ENCODE results near the gene COL2A1. TPM values are rescaled to one million over a fixed set of nuclear protein-coding genes. Genes with fewer than 3 reads are reported as not detected.

COL2A1 gene
- total and polyA plus RNA-seq, 9 of the 15 experiments (the other 6 are each of a cell fraction or from before 2014, with no cell fraction given): 0.46 TPM; not detected in 8

- CTCF ChIA-PET (ENCODE audit: low intra/inter-chr PET ratio): no interaction called here
These were observed 39.5 kb upstream of the COL2A1 start for GRCh38 chr12:48043771-48044170.

More at GRCh38 chr12:48043771-48044170, 39.5 kb upstream of the COL2A1 start:
- intact Hi-C loops (cut with micrococcal nuclease): no loop called here
- no peaks in the 10 kb centered on the region for H3K27me3 ChIP-seq (ENCODE audit: control insufficient read depth in 2 of 2, insufficient read depth in 2 of 2, low read length in 2 of 2)
- 49% methylated on average over 4 of the region's 4 CpGs for WGBS (ENCODE audit: insufficient coverage, low coverage, missing lambda C conversion rate)
- no peak overlapping the region for H3K4me3 ChIP-seq
- no peak overlapping the region for H3K27ac ChIP-seq (ENCODE audit: extremely low read depth, low read depth, low read length)
- H3K9ac ChIP-seq (ENCODE audit: insufficient read depth in 1 of 2, low read depth in 2 of 2, low read length in 2 of 2): no peak overlapping the region
- peaks cover 62% of the 10 kb centered on the region for H3K36me3 ChIP-seq (ENCODE audit: control insufficient read depth, insufficient read depth, low read length)
- H3K9me3 ChIP-seq (replicated peaks; ENCODE audit: control insufficient read depth, insufficient read depth, low read depth, low read length): no peaks in the 10 kb centered on the region
- BruUV-seq (replicated peaks): no TSS peak
- ATAC-seq (no peak), DNase-seq (ENCODE audit: extremely low read depth in 1 of 4, low spot score in 3 of 4) (no peak), FAIRE-seq (no peak)
- no peaks in the 10 kb centered on the region for H3K79me2 ChIP-seq (ENCODE audit: control insufficient read depth, insufficient read depth, low read length)
- POLR2A ChIA-PET: interaction anchor here (0.8 to 1.0 kb wide), 2 partner anchors 8 to 9 kb away, joined by 3 read pairs; no protein-coding TSS in a partner anchor
- no peaks in the 10 kb centered on the region for H3K9me1 ChIP-seq (ENCODE audit: control insufficient read depth, insufficient read depth, low read length)
- no peak overlapping the region for H2AFZ ChIP-seq (ENCODE audit: low read depth, low read length)
- no peaks in the 10 kb centered on the region for H4K20me1 ChIP-seq (replicated peaks; ENCODE audit: control insufficient read depth, insufficient read depth, low read length)
- TF ChIP-seq ARNT (IDR thresholded peaks at IDR 0.05) (no peak), EP400 (IDR thresholded peaks at IDR 0.05) (no peak), E2F4 (CRISPR knock-in tag; IDR thresholded peaks at IDR 0.05; ENCODE audit: low read depth) (no peak), ZNF551 (CRISPR knock-in tag; IDR thresholded peaks at IDR 0.05) (no peak), NFATC3 (IDR thresholded peaks at IDR 0.05) (no peak), EGR1 (conservative IDR thresholded peaks at IDR 0.05) (no peak), FOXK2 (conservative IDR thresholded peaks at IDR 0.05 in 1 of 2, IDR thresholded peaks at IDR 0.05 in 1 of 2; ENCODE audit: low read depth in 2 of 2) (no peak), KDM4B (IDR thresholded peaks at IDR 0.05; ENCODE audit: borderline replicate concordance in 2 of 2, low read depth in 1 of 2) (no peak), YBX1 (IDR thresholded peaks at IDR 0.05) (no peak), MEF2A (IDR thresholded peaks at IDR 0.05; ENCODE audit: control insufficient read depth, low read depth, low read length) (no peak), ZFP36 (IDR thresholded peaks at IDR 0.05; ENCODE audit: low read depth, low read length, partially characterized antibody) (no peak), SAFB (IDR thresholded peaks at IDR 0.05; ENCODE audit: borderline replicate concordance, low read depth, low read length) (no peak), TAF15 (IDR thresholded peaks at IDR 0.05; ENCODE audit: low read depth, low read length) (no peak), FOXM1 (IDR thresholded peaks at IDR 0.05; ENCODE audit: low read depth) (no peak), FOXM1 (CRISPR knock-in tag; IDR thresholded peaks at IDR 0.05; ENCODE audit: low read depth) (no peak), HMGXB4 (CRISPR knock-in tag; IDR thresholded peaks at IDR 0.05) (no peak), GABPA (tag; conservative IDR thresholded peaks at IDR 0.05; ENCODE audit: low read depth) (no peak), PHF21A (IDR thresholded peaks at IDR 0.05; ENCODE audit: borderline replicate concordance, low read depth) (no peak), RBM34 (IDR thresholded peaks at IDR 0.05; ENCODE audit: borderline replicate concordance, insufficient read depth, low read length) (no peak)
- in situ Hi-C loops (cut with MboI): no loop called here
- no peak overlapping the region for H3K4me2 ChIP-seq (ENCODE audit: insufficient read depth, low read length)
- no peaks in the 10 kb centered on the region for H3K4me1 ChIP-seq (replicated peaks in 1 of 2; ENCODE audit: control insufficient read depth in 2 of 2, insufficient read depth in 2 of 2, low read length in 2 of 2)
